ENCODE results near the gene ELK4.

The ELK4 gene

GRCh38 chr1:205656236-205656635, 24.4 kb upstream of the ELK4 start:
- DNase-seq (ENCODE audit: low read depth): no peak
- no peak overlapping the region for H3K4me3 ChIP-seq (ENCODE audit: low read depth, low read length)
- no peak for TF ChIP-seq CTCF (IDR thresholded peaks at IDR 0.05; ENCODE audit: insufficient read depth, low read depth, low read length, missing control alignments)

GRCh38 chr1:205652984-205653383, 21.2 kb upstream of the ELK4 start:
- H3K4me3 ChIP-seq (ENCODE audit: low read depth, low read length): no peak overlapping the region
- no peak for TF ChIP-seq CTCF (IDR thresholded peaks at IDR 0.05; ENCODE audit: insufficient read depth, low read depth, low read length, missing control alignments)
- no peak for DNase-seq (ENCODE audit: low read depth)

- no peak for DNase-seq (ENCODE audit: low read depth)
- TF ChIP-seq CTCF (IDR thresholded peaks at IDR 0.05; ENCODE audit: insufficient read depth, low read depth, low read length, missing control alignments): no peak
- no peak overlapping the region for H3K4me3 ChIP-seq (ENCODE audit: low read depth, low read length)
These were observed 18.4 kb upstream of the ELK4 start for GRCh38 chr1:205650241-205650640.

GRCh38 chr1:205645519-205645918, 13.7 kb upstream of the ELK4 start:
- TF ChIP-seq CTCF (IDR thresholded peaks at IDR 0.05; ENCODE audit: insufficient read depth, low read depth, low read length, missing control alignments): no peak
- no peak for DNase-seq (ENCODE audit: low read depth)
- H3K4me3 ChIP-seq (ENCODE audit: low read depth, low read length): no peak overlapping the region

- no peak for DNase-seq (ENCODE audit: low read depth)
- TF ChIP-seq CTCF (IDR thresholded peaks at IDR 0.05; ENCODE audit: insufficient read depth, low read depth, low read length, missing control alignments): no peak
- no peak overlapping the region for H3K4me3 ChIP-seq (ENCODE audit: low read depth, low read length)
These were observed 11.0 kb upstream of the ELK4 start for GRCh38 chr1:205642679-205643307.

GRCh38 chr1:205639567-205639966, 7.8 kb upstream of the ELK4 start:
- no peak for TF ChIP-seq CTCF (IDR thresholded peaks at IDR 0.05; ENCODE audit: insufficient read depth, low read depth, low read length, missing control alignments)
- no peak overlapping the region for H3K4me3 ChIP-seq (ENCODE audit: low read depth, low read length)

GRCh38 chr1:205637854-205638468, 6.2 kb upstream of the ELK4 start:
- no peak overlapping the region for H3K4me3 ChIP-seq (ENCODE audit: low read depth, low read length)
- no peak for DNase-seq (ENCODE audit: low read depth)
- TF ChIP-seq CTCF (IDR thresholded peaks at IDR 0.05; ENCODE audit: insufficient read depth, low read depth, low read length, missing control alignments): no peak

More at GRCh38 chr1:205639567-205639966, 7.8 kb upstream of the ELK4 start:
- DNase-seq (ENCODE audit: low read depth): no peak

Data from GM12865 (cell line).